Choroid plexus epithelial cell (primary cell): ENCODE data around the gene PHF3.
"Not testable (repeated sequence)": the region's sequence is repeated elsewhere in the genome, so short reads cannot be mapped to it uniquely, and the experiment has no call there.

Source experiments
- DNase-seq: peaks from one replicate; pipeline ENCODE4 v3.0.0-alpha.2; 2010; ENCODE audit warnings: low read depth
- H3K4me3 ChIP-seq: 2 replicates; pipeline ENCODE4 v1.5.1; 2011; ENCODE audit warnings: low read depth, mild to moderate bottlenecking, control low read depth, low read length, moderate library complexity
- CTCF ChIP-seq: conservative IDR thresholded peaks from 2 replicates; pipeline ENCODE4 v1.5.1; 2011; ENCODE audit warnings: low read depth, mild to moderate bottlenecking, control low read depth, inconsistent platforms, low read length, moderate library complexity

The PHF3 gene

GRCh38 chr6:63721181-63721580, 85.6 kb downstream of the PHF3 start:
- H3K4me3 ChIP-seq = no peak overlapping the region
- no peak for DNase-seq
- TF ChIP-seq CTCF = no peak

- TF ChIP-seq CTCF = no peak
- no peak overlapping the region for H3K4me3 ChIP-seq
- no peak for DNase-seq
These were observed 89.1 kb downstream of the PHF3 start for GRCh38 chr6:63724721-63725120.

GRCh38 chr6:63730311-63730710, 94.7 kb downstream of the PHF3 start:
- no peak overlapping the region for H3K4me3 ChIP-seq
- no peak for DNase-seq
- no peak for TF ChIP-seq CTCF

- H3K4me3 ChIP-seq = no peak overlapping the region
- TF ChIP-seq CTCF = no peak
- DNase-seq = peak; percentile 33
These were observed 96.3 kb downstream of the PHF3 start for GRCh38 chr6:63731930-63732329.

- TF ChIP-seq CTCF = no peak
- H3K4me3 ChIP-seq = no peak overlapping the region
- peak; percentile 24 for DNase-seq
These were observed 96.7 kb downstream of the PHF3 start for GRCh38 chr6:63732336-63732735.

GRCh38 chr6:63734923-63735322, 99.3 kb downstream of the PHF3 start:
- H3K4me3 ChIP-seq = no peak overlapping the region
- DNase-seq = peak; percentile 27
- TF ChIP-seq CTCF = no peak

GRCh38 chr6:63738190-63738589, 102.6 kb downstream of the PHF3 start:
- not testable (repeated sequence) for DNase-seq, H3K4me3 ChIP-seq
